ENCODE measurements around the gene ZNF445. TPM values are rescaled to one million over a fixed set of nuclear protein-coding genes. Genes with fewer than 3 reads are reported as not detected.

Gene ZNF445
- total and polyA plus RNA-seq, 9 of the 15 experiments (the other 6 are each of a cell fraction or from before 2014, with no cell fraction given), result 1.2 to 26.9 (median 10.6) TPM

- TF ChIP-seq E2F4 (CRISPR knock-in tag; IDR thresholded peaks at IDR 0.05; ENCODE audit: low read depth) (no peak), ZBTB33 (CRISPR knock-in tag; IDR thresholded peaks at IDR 0.05) (0 out of 2 replicates have a peak, but pooled peaks have one; percentile 37), E2F3 (CRISPR knock-in tag; IDR thresholded peaks at IDR 0.05) (no peak), GABPA (tag; conservative IDR thresholded peaks at IDR 0.05; ENCODE audit: low read depth) (peak; percentile 89), ZNF445 (CRISPR knock-in tag; IDR thresholded peaks at IDR 0.05; ENCODE audit: low read depth) (no peak), PURB (CRISPR knock-in tag; IDR thresholded peaks at IDR 0.05; ENCODE audit: low read depth) (no peak), RCOR1 (IDR thresholded peaks at IDR 0.05; ENCODE audit: borderline replicate concordance in 1 of 2, low read depth in 2 of 2, low read length in 2 of 2) (peak; percentile 92 to 98; a peak in 3 of 4 replicates), MYNN (IDR thresholded peaks at IDR 0.05) (peak; percentile 94), MYNN (CRISPR knock-in tag; IDR thresholded peaks at IDR 0.05) (no peak), TRIM28 (IDR thresholded peaks at IDR 0.05) (peak; percentile 50; the same call in 1 of the 2 replicates), PTTG1 (tag; IDR thresholded peaks at IDR 0.05; ENCODE audit: low read depth) (no peak), FOS (IDR thresholded peaks at IDR 0.05; ENCODE audit: extremely low read depth, insufficient read length) (no peak), KAT7 (CRISPR knock-in tag; IDR thresholded peaks at IDR 0.05; ENCODE audit: borderline replicate concordance) (no peak; the same call in 1 of the 2 replicates), CREB1 (IDR thresholded peaks at IDR 0.05) (peak; percentile 90), CREB1 (CRISPR knock-in tag; IDR thresholded peaks at IDR 0.05) (peak; percentile 79), PHB (CRISPR knock-in tag; IDR thresholded peaks at IDR 0.05) (no peak), ZKSCAN1 (IDR thresholded peaks at IDR 0.05; ENCODE audit: low read depth, low read length) (peak; percentile 57; the same call in 1 of the 2 replicates), ZNF431 (CRISPR knock-in tag; IDR thresholded peaks at IDR 0.05) (0 out of 2 replicates have a peak, but pooled peaks have one; percentile 29), BRF1 (IDR thresholded peaks at IDR 0.05; ENCODE audit: borderline replicate concordance, extremely low read depth, insufficient read length) (no peak), THAP7 (CRISPR knock-in tag; IDR thresholded peaks at IDR 0.05) (peak; percentile 52; the same call in 1 of the 2 replicates), KAT8 (IDR thresholded peaks at IDR 0.05; ENCODE audit: low read depth) (no peak), SREBF1 (IDR thresholded peaks at IDR 0.05; ENCODE audit: borderline replicate concordance, low read depth, low read length) (no peak), ZNF165 (CRISPR knock-in tag; IDR thresholded peaks at IDR 0.05; ENCODE audit: borderline replicate concordance) (0 out of 2 replicates have a peak, but pooled peaks have one; percentile 30), CBFB (CRISPR knock-in tag; IDR thresholded peaks at IDR 0.05) (peak; percentile 95; the same call in 1 of the 2 replicates), POLR2G (IDR thresholded peaks at IDR 0.05; ENCODE audit: low read depth, low read length) (peak; percentile 68), ZBTB17 (CRISPR knock-in tag; IDR thresholded peaks at IDR 0.05) (peak; percentile 63), ZNF699 (CRISPR knock-in tag; IDR thresholded peaks at IDR 0.05; ENCODE audit: insufficient replicate concordance) (no peak)
Observed at GRCh38 chr3:44439499-44440295, 37.8 kb downstream of the ZNF445 start (continued).

Measured in K562 (cell line).